Upper lobe of left lung (tissue), 4 donors: ENCODE data around the gene ZNF609.

Source experiments
- CTCF ChIP-seq, 6 experiments: fragments of 450-650 bp in 4 of 6; fragments of 200-600 bp in 2 of 6; sonication (generic) in 2 of 6; IDR thresholded peaks; one replicate each; pipeline ENCODE4 v1.5.1; 2016 to 2019; ENCODE audit warnings: antibody characterized with exemption in 6 of 6
- EP300 ChIP-seq, 4 donors: sonication (generic); formaldehyde crosslinking; IDR thresholded peaks; one replicate each; pipeline ENCODE4 v1.5.1; 2017; ENCODE audit warnings: antibody characterized with exemption in 4 of 4, control low read depth in 2 of 4
- POLR2A ChIP-seq, 4 donors: fragments of 450-650 bp; IDR thresholded peaks; one replicate each; pipeline ENCODE4 v1.5.1; 2016 to 2017; ENCODE audit warnings: antibody characterized with exemption in 4 of 4, mild to moderate bottlenecking in 2 of 4

- TF ChIP-seq CTCF (IDR thresholded peaks at IDR 0.05) (no peak), POLR2A (IDR thresholded peaks at IDR 0.05) (no peak), EP300 (IDR thresholded peaks at IDR 0.05) (no peak)
Observed at GRCh38 chr15:64438653-64439447, 21.5 kb upstream of the ZNF609 start.
